ENCODE results near the gene BDKRB2.

The BDKRB2 gene

DNA sequence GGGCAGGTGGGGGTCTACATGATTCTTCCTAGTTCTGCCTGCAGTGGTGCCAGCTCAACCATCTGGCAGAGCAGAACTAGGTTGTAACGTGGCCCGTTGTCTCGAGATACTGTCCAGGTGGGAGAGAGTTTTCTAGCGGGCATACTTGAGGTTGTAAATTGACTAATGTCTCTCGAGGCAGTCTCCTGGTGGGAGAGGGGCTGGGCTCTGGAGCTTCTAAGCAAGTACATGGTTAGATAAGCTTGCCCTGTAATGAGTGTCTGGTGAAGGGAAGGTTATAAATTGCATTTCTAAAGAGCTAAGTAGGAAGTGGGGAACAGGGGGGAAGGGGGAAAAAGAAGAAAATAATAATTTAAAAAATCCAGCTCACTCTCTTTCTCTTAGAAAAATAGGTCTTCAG, 69.5 kb downstream of the BDKRB2 start:
- no peak for DNase-seq

DNA sequence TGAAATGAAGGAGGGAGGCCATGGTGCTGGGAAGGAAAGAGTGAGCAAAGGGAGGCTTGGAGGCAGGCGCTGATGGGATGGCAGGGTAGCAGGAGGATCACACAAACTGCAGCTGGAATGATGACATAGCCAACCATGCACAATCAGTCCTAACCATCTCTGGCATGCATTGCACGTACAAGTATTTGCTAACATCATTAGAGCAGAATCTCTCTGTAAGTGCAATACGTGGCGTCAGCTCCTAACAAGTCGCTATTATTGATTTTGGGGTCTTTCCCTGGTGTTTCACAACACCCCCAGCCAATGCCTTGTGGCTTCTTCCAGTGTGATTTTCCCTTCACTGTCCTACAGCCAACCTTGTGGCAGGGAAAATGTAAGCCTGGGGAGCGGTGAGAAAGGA, 69.9 kb downstream of the BDKRB2 start:
- no peak for DNase-seq

- no peak for DNase-seq
Observed at GRCh38 chr14:96275177-96276112, 70.8 kb downstream of the BDKRB2 start.

DNA sequence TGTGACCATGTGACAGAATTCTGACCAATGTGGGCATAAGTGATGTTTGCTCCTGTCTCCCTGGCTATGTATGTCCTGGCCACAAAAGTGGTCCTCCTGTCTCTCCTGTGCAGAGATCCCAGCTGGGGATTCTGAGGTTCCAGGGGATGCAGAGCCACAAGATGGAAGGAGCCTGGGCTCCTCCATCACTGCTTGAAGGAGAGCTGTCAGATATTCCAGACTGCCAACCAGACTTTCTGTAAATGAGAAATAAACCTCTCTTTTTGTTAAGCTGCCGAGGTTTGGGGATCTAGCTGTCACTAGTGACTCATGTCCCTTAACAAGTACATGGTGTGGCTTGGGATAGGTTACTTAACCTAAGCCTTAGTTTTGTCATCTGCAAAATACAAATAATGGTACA, 73.3 kb downstream of the BDKRB2 start:
- DNase-seq, result no peak

DNA sequence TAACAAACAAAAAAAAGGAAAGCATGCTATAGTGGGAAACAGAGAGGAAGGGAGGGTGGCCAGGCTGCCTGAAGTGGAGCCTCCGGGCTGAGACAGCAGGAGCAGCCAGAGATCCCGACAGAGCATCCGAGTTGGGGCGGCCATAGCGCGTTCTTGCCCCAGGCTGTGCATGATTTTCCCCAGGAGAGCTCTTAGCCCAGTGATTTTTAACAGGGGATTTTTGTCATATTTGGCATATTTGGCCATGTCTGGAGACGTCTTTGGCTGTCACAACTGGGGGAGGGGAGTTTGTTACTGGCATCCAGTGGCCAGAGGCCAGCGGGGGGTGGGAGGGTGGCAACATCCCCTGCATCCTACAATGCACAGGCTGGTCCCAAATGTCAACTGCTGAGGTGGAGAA, 74.9 kb downstream of the BDKRB2 start:
- no peak for DNase-seq

- DNase-seq, result no peak
Observed at GRCh38 chr14:96280104-96280503, 75.5 kb downstream of the BDKRB2 start.

- DNase-seq, result no peak
Observed at GRCh38 chr14:96281486-96281885, 76.8 kb downstream of the BDKRB2 start.

DNA sequence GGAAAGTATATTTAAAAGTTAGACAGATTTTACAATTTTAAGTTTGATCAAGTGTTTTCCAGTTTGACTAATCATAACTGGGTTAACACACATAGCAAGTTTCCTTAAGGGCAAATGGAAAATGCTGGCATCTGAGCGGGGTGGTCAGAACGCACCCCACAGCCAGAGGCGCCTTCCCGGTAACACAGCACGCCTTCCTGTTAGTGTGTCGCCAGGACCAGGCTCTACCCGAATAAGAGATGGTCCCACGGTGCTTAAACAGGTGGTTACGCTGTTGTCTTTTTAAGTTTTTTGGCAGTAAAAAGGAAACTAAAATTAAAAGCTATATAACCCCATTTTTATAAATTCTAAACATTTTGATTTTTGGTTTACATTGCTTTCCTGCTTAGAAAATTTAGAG, 79.4 kb downstream of the BDKRB2 start:
- no peak for DNase-seq

- no peak for DNase-seq
Observed at GRCh38 chr14:96284430-96284829, 79.8 kb downstream of the BDKRB2 start.

DNA sequence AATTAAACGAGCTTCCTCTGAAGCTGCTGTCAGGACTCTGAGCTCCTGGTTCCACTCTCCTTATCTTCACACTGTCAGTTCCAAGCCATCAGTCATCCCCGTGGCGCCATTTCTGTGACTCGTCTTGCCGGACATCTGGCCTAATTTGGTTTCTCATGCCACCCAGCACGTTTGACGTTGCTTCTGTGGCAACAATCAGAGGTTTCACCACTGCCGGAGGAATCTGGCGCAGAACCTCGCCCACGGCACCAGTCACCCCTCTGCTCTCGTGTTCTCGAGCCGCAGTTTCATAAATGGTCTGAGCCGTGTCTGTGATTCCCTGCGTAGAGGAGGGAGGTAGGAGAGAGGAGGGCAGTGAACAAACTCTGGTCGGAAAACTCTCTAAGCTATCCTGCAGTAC, 81.0 kb downstream of the BDKRB2 start:
- DNase-seq, result no peak

- no peak for DNase-seq
Observed at GRCh38 chr14:96286251-96286650, 81.6 kb downstream of the BDKRB2 start.

DNA sequence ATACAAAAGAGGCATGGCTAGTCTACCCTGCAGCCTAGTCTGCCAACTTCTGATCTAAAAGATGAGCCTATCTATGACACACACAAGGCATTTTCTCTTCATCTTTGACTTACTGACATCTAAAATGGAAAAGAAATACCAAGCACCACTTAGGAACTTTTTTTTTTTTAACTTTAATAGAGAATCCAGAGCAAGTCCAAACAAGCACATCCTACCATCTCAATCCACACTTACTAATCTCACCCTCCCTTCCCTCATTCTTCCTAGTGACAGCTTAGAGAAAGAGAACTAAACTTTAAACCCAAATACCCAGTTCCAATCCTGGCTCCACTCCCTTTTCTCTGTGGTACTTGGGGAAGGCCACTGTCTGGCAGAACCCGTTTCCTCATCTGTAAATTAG, 83.2 kb downstream of the BDKRB2 start:
- no peak for DNase-seq

Measured in NCI-H187 treated with DMSO at 0.1 percent for 48 hours (cell line).